NB4 (cell line): ENCODE data around the gene TCF12.

Source experiments
- CTCF ChIP-seq: IDR thresholded peaks from one replicate; pipeline ENCODE4 v1.5.1; 2012; ENCODE audit warnings: low read depth, low read length
- POLR2A ChIP-seq: IDR thresholded peaks from 2 replicates; pipeline ENCODE4 v1.6.1; 2011; ENCODE audit warnings: mild to moderate bottlenecking; ENCODE audit not compliant: insufficient read length; ENCODE audit errors: extremely low read depth

- TF ChIP-seq CTCF = no peak
- TF ChIP-seq POLR2A = no peak
Observed at GRCh38 chr15:57310876-57311275, 392.4 kb downstream of the TCF12 start.
